HuH-7.5 (cell line): ENCODE results near the gene CSNK1G1.
"Not testable (repeated sequence)": the region's sequence is repeated elsewhere in the genome, so short reads cannot be mapped to it uniquely, and the experiment has no call there.

ENCODE experiments used
- DNase-seq: peaks from one replicate; pipeline ENCODE4 v3.0.0; 2011; ENCODE audit warnings: low spot score

Gene CSNK1G1

GRCh38 chr15:64287953-64288352 lies 68.0 kb downstream of the CSNK1G1 start:
- no peak for DNase-seq

- DNase-seq, result no peak
Observed at GRCh38 chr15:64286473-64286872, 69.5 kb downstream of the CSNK1G1 start.

DNA sequence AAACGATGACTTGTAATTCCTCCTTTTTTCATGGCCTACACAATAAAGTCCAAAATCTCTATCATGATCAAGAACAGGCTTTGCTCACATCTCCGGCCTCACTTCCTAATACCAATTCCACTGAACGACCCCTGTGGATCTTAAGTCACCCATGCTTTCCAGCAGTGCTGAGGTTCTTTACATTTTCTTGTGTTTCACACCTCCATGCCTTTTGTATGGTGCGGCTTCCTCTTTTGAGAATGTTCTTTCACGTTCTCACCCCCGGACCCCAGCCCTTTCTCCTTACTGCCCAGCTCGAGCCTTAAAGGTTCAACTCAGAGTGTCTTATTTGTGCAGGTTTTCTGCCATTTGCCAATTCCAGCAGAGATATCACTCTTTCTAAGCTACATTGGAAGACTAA lies 70.1 kb downstream of the CSNK1G1 start:
- no peak for DNase-seq

- DNase-seq, result no peak
Observed at GRCh38 chr15:64285150-64285549, 70.8 kb downstream of the CSNK1G1 start.

DNA sequence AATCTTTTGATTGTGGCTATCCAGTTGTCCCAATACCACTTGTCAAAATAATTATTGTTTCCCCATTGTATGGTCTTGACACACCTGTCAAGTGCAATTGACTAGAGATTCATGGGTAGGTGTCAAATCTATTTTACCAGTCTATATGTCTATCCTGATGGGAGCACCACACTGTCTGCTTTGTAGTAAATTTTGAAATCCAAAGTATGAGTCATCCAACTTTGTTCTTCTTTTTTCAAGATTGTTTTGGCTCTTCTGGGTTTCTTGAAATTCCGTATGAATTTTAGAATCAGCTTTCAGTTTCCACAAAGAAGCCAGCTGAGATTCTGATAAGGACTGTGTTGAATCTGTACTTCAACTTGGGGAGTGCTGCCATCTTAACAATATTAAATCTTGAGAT lies 71.9 kb downstream of the CSNK1G1 start:
- no peak for DNase-seq

GRCh38 chr15:64282701-64283100 lies 73.3 kb downstream of the CSNK1G1 start:
- no peak for DNase-seq

GRCh38 chr15:64279131-64279530 lies 76.8 kb downstream of the CSNK1G1 start:
- no peak for DNase-seq

DNA sequence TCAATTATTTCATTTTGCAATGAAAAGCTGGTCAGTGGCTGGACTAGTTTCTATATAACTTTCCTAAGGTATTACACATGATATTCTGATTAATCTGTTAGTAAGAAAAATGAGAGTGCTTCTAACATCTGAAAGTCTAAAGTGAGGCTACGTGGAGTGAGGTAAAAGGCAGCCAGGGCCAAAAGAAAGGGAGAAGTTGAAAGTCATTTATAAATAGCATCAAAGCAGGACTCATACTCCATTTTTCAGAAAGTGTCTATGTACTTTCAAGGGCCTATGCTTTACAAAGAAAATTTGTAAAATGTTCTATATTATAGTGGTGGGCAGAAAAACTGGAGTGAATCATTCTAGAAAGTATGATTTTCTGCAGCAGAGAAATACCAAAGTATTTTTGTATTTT lies 80.0 kb downstream of the CSNK1G1 start:
- DNase-seq, result no peak

DNA sequence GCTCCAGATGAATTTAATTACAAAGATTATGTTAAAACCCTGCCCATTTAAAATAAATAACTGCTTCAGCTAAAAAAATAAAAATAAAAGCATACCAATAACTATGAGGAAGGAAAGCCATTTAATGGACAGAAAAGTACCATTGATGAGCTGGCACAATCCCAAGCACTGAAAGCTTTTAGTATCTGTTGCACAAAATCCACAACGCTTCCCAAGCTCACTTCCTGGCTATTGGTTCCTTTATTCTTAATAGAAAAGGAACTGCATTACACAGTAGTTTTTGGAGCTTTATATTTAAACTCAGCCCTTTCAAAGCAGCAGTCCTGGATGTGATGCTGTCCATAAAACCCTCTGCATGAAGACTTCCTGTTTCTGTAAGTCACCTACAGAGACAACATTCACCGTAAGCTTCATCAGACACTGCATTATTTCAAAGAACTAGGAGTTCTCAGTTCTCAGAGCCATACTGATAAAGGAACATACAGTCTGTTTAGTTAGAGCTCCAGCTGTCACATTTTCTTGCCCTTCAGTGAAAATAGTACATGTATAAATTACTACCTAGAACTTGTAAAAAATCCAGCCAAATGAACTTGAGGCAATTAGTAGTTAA lies 81.5 kb downstream of the CSNK1G1 start:
- no peak for DNase-seq

DNA sequence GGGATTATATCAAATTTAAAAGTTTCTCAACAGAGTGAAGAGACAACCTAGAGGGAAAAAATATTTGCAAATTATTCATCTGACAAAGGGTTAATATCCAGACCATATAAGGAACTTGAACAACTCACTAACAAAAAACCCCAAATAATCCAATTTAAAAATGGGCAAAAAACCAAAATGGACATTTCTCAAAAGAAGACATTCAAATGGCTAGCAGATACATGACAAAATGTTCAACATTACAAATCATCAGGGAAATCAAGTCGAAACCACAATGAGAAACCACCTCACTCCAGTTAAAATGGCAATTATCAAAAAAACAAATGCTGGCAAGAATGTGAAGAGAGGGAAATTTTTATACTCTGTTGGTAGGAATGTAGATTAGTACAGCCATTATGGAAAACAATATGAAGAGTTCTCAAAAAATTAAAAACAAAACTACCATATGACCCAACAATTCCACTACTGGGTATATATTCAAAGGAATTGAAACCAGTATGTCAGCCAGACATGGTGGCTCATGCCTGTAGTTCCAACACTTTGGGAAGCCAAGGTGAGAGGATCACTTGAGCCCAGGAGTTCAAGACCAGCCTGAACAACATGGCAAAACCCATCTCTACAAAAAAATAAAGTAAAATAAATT lies 88.5 kb downstream of the CSNK1G1 start:
- no peak for DNase-seq

DNA sequence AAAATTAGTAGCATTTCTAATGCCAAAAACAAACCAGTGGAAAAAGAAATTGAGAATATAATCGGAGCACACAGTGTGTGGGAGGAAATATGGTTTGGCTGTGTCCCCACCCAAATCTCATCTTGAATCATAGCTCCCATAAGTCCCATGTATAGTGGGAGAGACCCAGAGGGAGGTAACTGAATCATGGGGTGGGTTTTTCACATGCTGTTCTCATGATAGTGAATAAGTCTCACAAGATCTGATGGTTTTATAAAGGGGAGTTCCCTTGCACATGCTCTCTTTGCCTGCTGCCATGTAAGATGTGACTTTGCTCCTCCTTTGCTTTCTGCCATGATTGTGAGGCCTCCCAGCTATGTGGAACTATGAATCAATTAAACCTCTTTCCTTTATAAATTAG lies 90.8 kb downstream of the CSNK1G1 start:
- not testable (repeated sequence) for DNase-seq

- DNase-seq, result no peak
Observed at GRCh38 chr15:64264502-64264901, 91.5 kb downstream of the CSNK1G1 start.

DNA sequence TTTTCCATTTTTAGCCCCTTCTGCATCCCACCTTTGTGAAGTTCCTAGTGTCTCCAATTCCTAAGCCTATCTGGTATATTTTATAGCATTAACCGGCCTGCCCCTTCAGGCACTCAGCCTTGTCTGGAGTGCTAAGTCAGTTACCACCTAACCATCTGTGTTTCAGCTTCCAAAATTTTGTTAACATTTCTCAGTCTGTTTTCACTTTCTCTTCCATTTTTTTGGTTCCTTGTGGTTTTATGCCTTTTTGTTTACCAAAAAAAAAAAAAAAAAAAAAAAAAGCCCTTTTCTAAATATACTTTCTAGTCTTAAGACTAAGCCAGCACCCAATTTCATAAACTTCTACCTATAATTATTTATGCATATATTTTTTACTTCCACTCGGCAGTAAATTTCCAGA lies 92.4 kb downstream of the CSNK1G1 start:
- DNase-seq, result no peak

DNA sequence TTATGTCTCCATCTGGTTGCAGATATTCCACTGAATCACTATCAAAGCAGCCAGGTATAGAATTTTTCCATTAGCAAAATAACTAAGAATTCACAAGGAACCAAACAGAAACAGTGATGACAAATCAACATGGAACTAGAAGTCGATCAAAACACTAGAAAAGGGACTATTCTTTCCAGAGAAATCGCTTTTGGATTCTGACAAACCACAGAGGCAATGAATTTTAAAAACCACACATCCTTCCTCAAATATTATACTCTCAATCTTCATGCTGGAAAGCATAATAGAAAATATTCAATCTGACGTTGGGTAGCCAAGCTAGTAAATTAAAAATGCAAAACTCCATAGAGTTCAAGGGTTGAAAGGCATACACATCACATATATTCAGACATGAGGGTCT lies 99.9 kb downstream of the CSNK1G1 start:
- DNase-seq, result no peak

- no peak for DNase-seq
Observed at GRCh38 chr15:64251658-64252057, 104.3 kb downstream of the CSNK1G1 start.

- DNase-seq, result no peak
Observed at GRCh38 chr15:64251121-64251520, 104.9 kb downstream of the CSNK1G1 start.

DNA sequence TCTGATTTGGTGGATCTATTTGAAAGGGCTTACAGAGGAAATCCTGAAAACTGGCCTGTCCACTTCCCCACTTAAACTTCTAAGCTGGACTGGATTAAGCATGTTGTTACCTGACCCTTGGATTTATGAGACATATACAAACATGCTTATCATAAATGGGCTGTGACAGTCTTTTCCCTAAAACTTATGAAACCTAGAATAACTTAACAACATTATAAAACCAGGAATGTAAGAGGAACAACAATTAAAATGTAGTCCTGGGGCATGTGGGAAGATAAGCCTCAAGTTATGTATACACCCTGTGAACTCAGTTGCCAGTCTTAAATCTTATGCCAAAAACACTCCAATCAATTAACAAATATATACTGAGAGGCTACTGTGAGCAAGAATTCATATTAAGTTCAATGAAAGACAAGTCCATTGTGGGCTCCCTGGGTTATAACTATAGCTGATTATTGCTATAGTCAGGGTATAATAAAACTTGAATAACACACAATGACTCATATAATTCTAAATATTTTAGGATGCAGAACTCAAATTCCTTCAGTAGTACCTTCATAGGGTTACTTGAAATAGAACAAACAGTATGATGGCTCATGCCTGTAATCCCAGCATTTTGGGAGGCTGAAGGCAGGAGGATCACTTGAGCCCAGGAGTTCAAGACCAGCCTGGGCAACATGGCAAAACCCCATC lies 105.9 kb downstream of the CSNK1G1 start:
- DNase-seq, result no peak

DNA sequence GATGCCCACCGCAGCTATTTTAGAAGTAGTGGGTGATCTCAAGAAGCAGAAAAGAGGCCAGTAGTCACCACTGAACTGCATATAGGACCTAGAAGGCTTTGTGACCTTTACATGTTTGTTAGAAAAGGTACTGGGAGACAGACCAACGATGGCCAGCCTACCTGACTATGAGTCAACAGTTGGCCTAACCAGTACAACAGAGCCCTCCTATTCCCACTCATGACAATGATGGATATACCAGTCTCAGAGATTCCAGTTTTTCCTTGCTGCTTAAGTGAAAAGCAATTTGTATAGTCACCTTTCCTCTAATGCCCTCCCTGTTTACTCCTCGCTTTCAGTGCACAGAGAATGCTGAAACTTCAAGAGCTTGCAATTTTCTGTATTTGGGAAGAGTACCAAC lies 106.6 kb downstream of the CSNK1G1 start:
- DNase-seq, result no peak

DNA sequence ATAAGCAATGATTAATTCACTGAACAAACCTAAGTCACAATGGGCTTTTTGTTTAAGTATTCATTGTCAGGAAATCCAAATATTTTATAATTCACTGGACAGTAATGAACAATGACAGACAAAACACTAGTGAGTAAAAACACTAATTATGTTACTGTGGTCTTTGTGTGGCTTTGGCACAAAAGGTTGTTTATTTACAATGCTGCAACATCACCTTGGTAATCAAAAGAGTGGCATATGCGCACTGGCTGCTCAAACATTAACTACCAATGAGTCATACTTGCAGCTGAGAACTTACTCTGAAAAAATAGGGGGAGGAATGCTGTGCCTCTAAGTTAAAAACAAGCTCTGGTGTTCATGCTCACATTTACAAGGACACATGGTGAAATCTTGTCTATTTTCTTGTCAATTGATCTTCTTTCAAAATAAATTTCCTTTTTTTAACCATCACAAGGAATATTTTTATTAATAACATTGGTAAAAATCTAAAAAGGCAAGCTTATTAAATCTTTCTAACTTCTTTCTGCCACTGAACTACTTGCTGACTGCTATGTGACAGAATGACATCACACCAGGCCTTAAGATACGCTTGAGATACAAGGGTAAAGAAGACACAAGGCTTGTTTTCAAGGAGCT lies 107.9 kb downstream of the CSNK1G1 start:
- peak; percentile 26 for DNase-seq

DNA sequence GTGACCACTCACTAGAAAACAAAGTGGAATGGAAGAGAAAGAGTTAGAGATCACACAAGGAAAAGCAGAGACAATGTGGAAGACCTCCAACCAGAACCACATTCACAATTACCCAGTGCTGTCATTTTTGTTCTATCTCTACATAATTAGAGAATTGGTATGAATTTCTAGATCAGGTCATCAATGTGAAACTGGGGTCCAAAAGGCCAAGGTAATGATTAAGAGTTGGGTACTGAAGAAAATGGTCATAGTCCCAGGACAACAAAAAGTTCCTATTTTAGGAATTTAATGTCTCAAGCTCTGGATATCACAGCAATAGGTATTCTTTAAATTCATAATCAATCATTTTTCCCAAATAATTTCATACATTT lies 108.5 kb downstream of the CSNK1G1 start:
- DNase-seq, result no peak

DNA sequence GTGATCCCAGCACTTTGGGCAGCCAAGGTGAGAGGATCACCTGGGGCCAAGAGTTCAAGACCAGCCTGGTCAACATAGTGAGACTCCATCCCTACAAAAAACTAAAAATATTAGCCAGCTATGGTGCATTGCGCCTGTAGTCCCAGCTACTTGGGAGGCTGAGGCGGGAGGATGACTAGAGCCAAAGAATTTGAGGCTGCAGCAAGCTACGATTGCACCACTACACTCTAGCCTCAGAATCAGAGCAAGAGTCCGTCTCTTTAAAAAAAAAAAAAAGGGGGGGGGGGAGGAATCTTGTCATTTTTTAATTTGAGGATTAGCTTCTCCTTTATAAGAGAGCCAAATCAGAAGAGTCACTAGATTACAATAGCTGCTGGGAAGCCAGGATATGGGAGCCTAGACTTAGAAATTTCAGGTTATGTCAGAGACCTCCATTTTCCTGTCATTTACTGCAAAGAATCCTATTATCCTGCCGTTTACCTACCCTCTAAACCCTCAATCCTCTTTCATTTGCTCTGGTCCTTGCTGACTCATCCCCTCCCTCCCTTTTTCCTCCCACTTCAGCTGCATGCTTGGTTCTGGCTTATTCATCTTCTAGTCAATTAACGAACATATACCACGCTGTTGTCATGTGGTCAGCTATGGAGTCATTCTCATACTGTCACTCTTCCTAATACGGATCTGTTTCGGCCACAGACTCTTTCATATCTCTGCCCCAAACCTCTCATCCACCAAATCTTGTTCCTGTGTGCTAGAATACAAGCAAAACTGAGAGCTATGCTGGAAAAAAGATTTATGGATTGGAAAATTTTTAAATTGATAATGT lies 109.4 kb downstream of the CSNK1G1 start:
- no peak for DNase-seq

- DNase-seq, result no peak
Observed at GRCh38 chr15:64245405-64245804, 110.6 kb downstream of the CSNK1G1 start.
